A549 (cell line): ENCODE data around the gene NOS1. TPM values are rescaled to one million over a fixed set of nuclear protein-coding genes. Genes with fewer than 3 reads are reported as not detected.

Experiments used
- ATAC-seq, 2 experiments: fragments of 200-7000 bp in 1 of 2; fragments of >200 bp in 1 of 2; cut with Nextera tagmentation in 1 of 2; cut with Tn5 transposase in 1 of 2; 3 replicates each; pipeline versions ENCODE4 v1.8.0 to v1.9.1; 2018 to 2020; ENCODE audit warnings: mild to moderate bottlenecking in 1 of 2, moderate library complexity in 1 of 2
- CTCF ChIA-PET: fragments of 300-600 bp; sonication (Branson Sonifier 250); formaldehyde crosslinking; extraction: SDS; loops from one replicate; lab custom pipeline; 2021; ENCODE audit warnings: antibody characterized with exemption, inconsistent platforms; lab: Yijun Ruan, JAX
- POLR2A ChIA-PET: fragments of 350-600 bp; formaldehyde crosslinking; extraction: SDS; loops from one replicate; lab custom pipeline; 2021; ENCODE audit warnings: antibody characterized with exemption, inconsistent platforms; lab: Yijun Ruan, JAX
- DNase-seq, 2 experiments: peaks; one replicate each; pipeline versions ENCODE4 v3.0.0 to v3.0.0-alpha.2; 2011 to 2016; ENCODE audit warnings: low read depth in 1 of 2, low spot score in 1 of 2
- FAIRE-seq: peaks from 2 replicates; lab custom pipeline; 2011; peaks lifted over from hg19 to GRCh38; lab: Jason Lieb, UNC
- H3K27ac ChIP-seq, 2 experiments: fragments of >200 bp; sonication (Bioruptor Twin); formaldehyde crosslinking; 3 replicates each; pipeline ENCODE4 v1.5.1; 2016 to 2017
- H3K4me1 ChIP-seq: fragments of >200 bp; sonication (Bioruptor Twin); formaldehyde crosslinking; 3 replicates; pipeline ENCODE4 v1.6.1; 2016
- H3K4me2 ChIP-seq: fragments of >200 bp; sonication (Bioruptor Twin); formaldehyde crosslinking; 3 replicates; pipeline ENCODE4 v1.6.1; 2016
- H3K4me3 ChIP-seq: fragments of >200 bp; sonication (Bioruptor Twin); formaldehyde crosslinking; 3 replicates; pipeline ENCODE4 v1.5.1; 2016
- H3K9me3 ChIP-seq: fragments of >200 bp; sonication (Bioruptor Twin); formaldehyde crosslinking; 3 replicates; pipeline ENCODE4 v1.6.1; 2016
- CBX2 ChIP-seq: fragments of 200-600 bp; sonication (generic); IDR thresholded peaks from 2 replicates; pipeline ENCODE4 v1.6.1; 2016; ENCODE audit warnings: low read depth, mild to moderate bottlenecking, borderline replicate concordance
- CHD4 ChIP-seq: fragments of 200-600 bp; sonication (generic); IDR thresholded peaks from 2 replicates; pipeline ENCODE4 v1.6.1; 2016; ENCODE audit warnings: antibody characterized with exemption, mild to moderate bottlenecking, borderline replicate concordance
- FOSB ChIP-seq: fragments of 250-450 bp; sonication (Bioruptor Pico); IDR thresholded peaks from 2 replicates; pipeline ENCODE4 v1.5.0; 2020; ENCODE audit warnings: mild to moderate bottlenecking, moderate library complexity
- GATA3 ChIP-seq: IDR thresholded peaks from 2 replicates; pipeline ENCODE4 v1.6.1; 2012; ENCODE audit warnings: borderline replicate concordance
- POLR2AphosphoS2 ChIP-seq: conservative IDR thresholded peaks from 2 replicates; pipeline ENCODE4 v1.6.1; 2012; ENCODE audit warnings: low read length, improper control_type of control experiment, inconsistent platforms
- ZC3H11A ChIP-seq: fragments of 450-650 bp; IDR thresholded peaks from 2 replicates; pipeline ENCODE4 v1.6.1; 2014; ENCODE audit warnings: antibody characterized with exemption, mild to moderate bottlenecking
- ZFP36 ChIP-seq: fragments of 450-650 bp; IDR thresholded peaks from 2 replicates; pipeline ENCODE4 v1.6.1; 2014; ENCODE audit warnings: borderline replicate concordance; ENCODE audit not compliant: partially characterized antibody
- WGBS: methylation state at CpG from one replicate; pipeline ENCODE4 v1.1.6; 2017; ENCODE audit errors: missing lambda C conversion rate; 5-methylcytosine and 5-hydroxymethylcytosine counted together
- polyA plus RNA-seq, 4 experiments: library from polyadenylated mRNA; depleted of rRNA in 3 of 4; stranded (reverse); fragments of >200 nt; fragmentation: RNase III in 1 of 4; extraction: RNeasy Plus Mini Kit Qiagen cat#74134 plus additional on column Dnase treatment in 1 of 4; gene quantifications; 2 replicates in 3 of 4; 3 replicates in 1 of 4; pipeline ENCODE4 v1.2.3, GENCODE V29; 2011 to 2017
- TF ChIP-seq, protein P1 (sequence below): fragments of >200 bp; sonication (Bioruptor Twin); formaldehyde crosslinking; IDR thresholded peaks from 3 replicates; pipeline ENCODE4 v1.5.1; 2016
- TF ChIP-seq, protein P2 (sequence below): fragments of 200-600 bp; sonication (generic); IDR thresholded peaks from 2 replicates; pipeline ENCODE4 v1.6.1; 2016; ENCODE audit warnings: antibody characterized with exemption, mild to moderate bottlenecking, moderate library complexity
- TF ChIP-seq, protein P3 (sequence below): fragments of 250-450 bp; sonication (Bioruptor Pico); IDR thresholded peaks from 2 replicates; pipeline ENCODE4 v1.5.0; 2021; ENCODE audit warnings: mild to moderate bottlenecking, moderate library complexity, borderline replicate concordance

The NOS1 gene
- polyA plus RNA-seq, 2 of the 4 experiments (the other 2 are of a cell fraction): 0.10 to 0.39 TPM

DNA sequence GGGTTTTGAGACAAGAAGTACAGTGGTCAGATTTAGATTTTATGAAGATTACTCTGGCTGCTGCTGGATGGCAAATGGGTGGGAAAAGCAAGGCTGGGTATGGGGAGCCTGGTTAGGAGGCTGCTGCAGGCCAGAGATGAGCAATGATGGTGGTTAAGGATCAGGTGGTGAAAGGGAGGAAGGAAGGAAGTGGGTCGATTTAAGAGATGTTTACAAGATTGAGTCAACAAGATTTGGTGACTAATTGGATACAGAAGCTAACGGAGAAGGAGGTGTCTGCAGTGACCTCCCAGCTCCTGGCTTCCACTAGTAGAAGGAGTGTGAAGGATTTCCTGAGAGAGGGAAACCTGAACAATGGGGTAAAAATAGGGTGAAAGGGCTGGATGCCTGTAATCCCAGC lies 18.7 kb downstream of the NOS1 start:
- Histone ChIP-seq H3K4me3 (no peak overlapping the region), H3K9me3 (no peaks in the 10 kb centered on the region), H3K27ac (no peak overlapping the region; a peak in 1 of 6 replicates), H3K4me2 (peak overlapping the region; percentile 12; the same call in 2 of the 3 replicates), H3K4me1 (peaks cover 15% of the 10 kb centered on the region; the same call in 2 of the 3 replicates)
- WGBS: 9% methylated on average over 2 of the region's 2 CpGs
- ATAC-seq (peak; percentile 24 to 61; a peak in 3 of 6 replicates), DNase-seq (peak in 1 of 2 experiments; percentile 61), FAIRE-seq (no peak)
- ChIA-PET POLR2A (no interaction called here), CTCF (interaction anchor here (1.1 to 1.9 kb wide), 3 partner anchors 24 to 247 kb away, joined by 3 to 5 read pairs (median 3); no protein-coding TSS in a partner anchor)
- TF ChIP-seq, protein P1, sequence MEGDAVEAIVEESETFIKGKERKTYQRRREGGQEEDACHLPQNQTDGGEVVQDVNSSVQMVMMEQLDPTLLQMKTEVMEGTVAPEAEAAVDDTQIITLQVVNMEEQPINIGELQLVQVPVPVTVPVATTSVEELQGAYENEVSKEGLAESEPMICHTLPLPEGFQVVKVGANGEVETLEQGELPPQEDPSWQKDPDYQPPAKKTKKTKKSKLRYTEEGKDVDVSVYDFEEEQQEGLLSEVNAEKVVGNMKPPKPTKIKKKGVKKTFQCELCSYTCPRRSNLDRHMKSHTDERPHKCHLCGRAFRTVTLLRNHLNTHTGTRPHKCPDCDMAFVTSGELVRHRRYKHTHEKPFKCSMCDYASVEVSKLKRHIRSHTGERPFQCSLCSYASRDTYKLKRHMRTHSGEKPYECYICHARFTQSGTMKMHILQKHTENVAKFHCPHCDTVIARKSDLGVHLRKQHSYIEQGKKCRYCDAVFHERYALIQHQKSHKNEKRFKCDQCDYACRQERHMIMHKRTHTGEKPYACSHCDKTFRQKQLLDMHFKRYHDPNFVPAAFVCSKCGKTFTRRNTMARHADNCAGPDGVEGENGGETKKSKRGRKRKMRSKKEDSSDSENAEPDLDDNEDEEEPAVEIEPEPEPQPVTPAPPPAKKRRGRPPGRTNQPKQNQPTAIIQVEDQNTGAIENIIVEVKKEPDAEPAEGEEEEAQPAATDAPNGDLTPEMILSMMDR: no peak
- TF ChIP-seq GATA3: peak; percentile 68; the same call in 1 of the 2 replicates

DNA sequence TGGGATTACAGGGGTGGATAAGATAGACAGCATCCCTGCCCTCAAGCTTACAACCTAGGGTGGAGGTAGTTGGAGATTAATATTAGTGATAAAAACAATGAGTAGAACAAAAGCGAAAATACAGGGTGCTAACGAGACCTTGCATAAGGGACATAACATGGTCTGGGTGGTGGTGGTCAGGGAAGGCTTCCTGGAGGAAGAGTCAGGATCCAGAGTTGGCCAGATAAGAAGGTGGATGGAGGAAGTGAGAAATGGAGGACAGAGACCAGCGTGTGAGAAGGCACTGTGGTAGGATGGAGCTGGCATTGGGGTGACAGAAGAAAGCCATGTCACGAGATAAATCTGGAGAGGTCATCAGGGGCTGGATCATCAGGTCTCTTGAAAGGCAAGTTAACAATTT lies 19.2 kb downstream of the NOS1 start:
- no peak overlapping the region for H3K4me3 ChIP-seq
- TF ChIP-seq, protein P2, sequence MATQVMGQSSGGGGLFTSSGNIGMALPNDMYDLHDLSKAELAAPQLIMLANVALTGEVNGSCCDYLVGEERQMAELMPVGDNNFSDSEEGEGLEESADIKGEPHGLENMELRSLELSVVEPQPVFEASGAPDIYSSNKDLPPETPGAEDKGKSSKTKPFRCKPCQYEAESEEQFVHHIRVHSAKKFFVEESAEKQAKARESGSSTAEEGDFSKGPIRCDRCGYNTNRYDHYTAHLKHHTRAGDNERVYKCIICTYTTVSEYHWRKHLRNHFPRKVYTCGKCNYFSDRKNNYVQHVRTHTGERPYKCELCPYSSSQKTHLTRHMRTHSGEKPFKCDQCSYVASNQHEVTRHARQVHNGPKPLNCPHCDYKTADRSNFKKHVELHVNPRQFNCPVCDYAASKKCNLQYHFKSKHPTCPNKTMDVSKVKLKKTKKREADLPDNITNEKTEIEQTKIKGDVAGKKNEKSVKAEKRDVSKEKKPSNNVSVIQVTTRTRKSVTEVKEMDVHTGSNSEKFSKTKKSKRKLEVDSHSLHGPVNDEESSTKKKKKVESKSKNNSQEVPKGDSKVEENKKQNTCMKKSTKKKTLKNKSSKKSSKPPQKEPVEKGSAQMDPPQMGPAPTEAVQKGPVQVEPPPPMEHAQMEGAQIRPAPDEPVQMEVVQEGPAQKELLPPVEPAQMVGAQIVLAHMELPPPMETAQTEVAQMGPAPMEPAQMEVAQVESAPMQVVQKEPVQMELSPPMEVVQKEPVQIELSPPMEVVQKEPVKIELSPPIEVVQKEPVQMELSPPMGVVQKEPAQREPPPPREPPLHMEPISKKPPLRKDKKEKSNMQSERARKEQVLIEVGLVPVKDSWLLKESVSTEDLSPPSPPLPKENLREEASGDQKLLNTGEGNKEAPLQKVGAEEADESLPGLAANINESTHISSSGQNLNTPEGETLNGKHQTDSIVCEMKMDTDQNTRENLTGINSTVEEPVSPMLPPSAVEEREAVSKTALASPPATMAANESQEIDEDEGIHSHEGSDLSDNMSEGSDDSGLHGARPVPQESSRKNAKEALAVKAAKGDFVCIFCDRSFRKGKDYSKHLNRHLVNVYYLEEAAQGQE: no peak
- TF ChIP-seq CBX2: no peak
- no peak for TF ChIP-seq POLR2AphosphoS2
- TF ChIP-seq ZFP36: peak; percentile 68
- TF ChIP-seq FOSB (CRISPR knock-in tag): no peak
- TF ChIP-seq, all 56 proteins: peak for 1
- CTCF ChIA-PET: interaction anchor here (0.9 to 1.9 kb wide), 4 partner anchors 25 to 515 kb away, joined by 3 to 5 read pairs (median 3); no protein-coding TSS in a partner anchor
- POLR2A ChIA-PET: no interaction called here
- no peak overlapping the region for H3K27ac ChIP-seq
- no peaks in the 10 kb centered on the region for H3K9me3 ChIP-seq
- no peak for DNase-seq
- peaks cover 11% of the 10 kb centered on the region; the same call in 2 of the 3 replicates for H3K4me1 ChIP-seq
- WGBS: 70% methylated on average over 4 of the region's 4 CpGs
- 0 out of 3 replicates have a peak overlapping the region, but pooled peaks have one; percentile 12 for H3K4me2 ChIP-seq
- FAIRE-seq: peak; percentile 28
- ATAC-seq: no peak

DNA sequence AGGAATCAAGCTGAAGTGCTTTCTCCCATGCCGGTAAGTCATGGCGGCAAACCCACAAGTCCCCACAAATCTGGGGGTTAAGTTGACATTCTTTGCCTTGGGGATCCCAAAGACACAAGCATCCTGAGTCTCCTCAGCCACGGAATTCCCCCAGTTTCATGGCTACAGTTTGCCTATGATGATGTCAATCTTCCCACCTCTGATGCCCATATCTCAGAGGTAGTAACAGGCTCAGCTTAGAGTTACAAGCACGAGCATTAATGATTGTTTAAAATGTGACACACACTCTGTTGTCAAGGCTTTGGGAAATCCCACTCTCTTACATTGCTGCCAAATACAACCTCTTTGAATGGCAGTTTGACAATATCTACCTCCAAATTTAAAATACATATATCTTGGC lies 22.3 kb downstream of the NOS1 start:
- Histone ChIP-seq H3K4me1 (peaks cover 10% of the 10 kb centered on the region; the same call in 2 of the 3 replicates), H3K9me3 (no peaks in the 10 kb centered on the region), H3K4me3 (no peak overlapping the region), H3K27ac (no peak overlapping the region), H3K4me2 (0 out of 3 replicates have a peak overlapping the region, but pooled peaks have one; percentile 4)
- FAIRE-seq (no peak), ATAC-seq (peak in 1 of 2 experiments; percentile 58; a peak in 3 of 6 replicates), DNase-seq (peak in 1 of 2 experiments; percentile 35)
- WGBS: 9% methylated on average over 4 of the region's 4 CpGs
- TF ChIP-seq, protein P3, sequence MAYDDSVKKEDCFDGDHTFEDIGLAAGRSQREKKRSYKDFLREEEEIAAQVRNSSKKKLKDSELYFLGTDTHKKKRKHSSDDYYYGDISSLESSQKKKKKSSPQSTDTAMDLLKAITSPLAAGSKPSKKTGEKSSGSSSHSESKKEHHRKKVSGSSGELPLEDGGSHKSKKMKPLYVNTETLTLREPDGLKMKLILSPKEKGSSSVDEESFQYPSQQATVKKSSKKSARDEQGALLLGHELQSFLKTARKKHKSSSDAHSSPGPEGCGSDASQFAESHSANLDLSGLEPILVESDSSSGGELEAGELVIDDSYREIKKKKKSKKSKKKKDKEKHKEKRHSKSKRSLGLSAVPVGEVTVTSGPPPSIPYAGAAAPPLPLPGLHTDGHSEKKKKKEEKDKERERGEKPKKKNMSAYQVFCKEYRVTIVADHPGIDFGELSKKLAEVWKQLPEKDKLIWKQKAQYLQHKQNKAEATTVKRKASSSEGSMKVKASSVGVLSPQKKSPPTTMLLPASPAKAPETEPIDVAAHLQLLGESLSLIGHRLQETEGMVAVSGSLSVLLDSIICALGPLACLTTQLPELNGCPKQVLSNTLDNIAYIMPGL (CRISPR knock-in tag): no peak
- TF ChIP-seq CHD4 (no peak), ZC3H11A (no peak)
- ChIA-PET POLR2A (no interaction called here), CTCF (interaction anchor here (1.1 to 2.7 kb wide), 2 partner anchors 29 to 498 kb away, joined by 4 to 13 read pairs; no protein-coding TSS in a partner anchor)
